Activated T-cell treated with anti-CD3 and anti-CD28 coated beads for 24 hours (primary cell): ENCODE data around the gene HELT.

Experiments used
- DNase-seq: peaks from one replicate; pipeline ENCODE4 v3.0.0-alpha.2; 2020; ENCODE audit warnings: low read depth

Gene HELT

DNA sequence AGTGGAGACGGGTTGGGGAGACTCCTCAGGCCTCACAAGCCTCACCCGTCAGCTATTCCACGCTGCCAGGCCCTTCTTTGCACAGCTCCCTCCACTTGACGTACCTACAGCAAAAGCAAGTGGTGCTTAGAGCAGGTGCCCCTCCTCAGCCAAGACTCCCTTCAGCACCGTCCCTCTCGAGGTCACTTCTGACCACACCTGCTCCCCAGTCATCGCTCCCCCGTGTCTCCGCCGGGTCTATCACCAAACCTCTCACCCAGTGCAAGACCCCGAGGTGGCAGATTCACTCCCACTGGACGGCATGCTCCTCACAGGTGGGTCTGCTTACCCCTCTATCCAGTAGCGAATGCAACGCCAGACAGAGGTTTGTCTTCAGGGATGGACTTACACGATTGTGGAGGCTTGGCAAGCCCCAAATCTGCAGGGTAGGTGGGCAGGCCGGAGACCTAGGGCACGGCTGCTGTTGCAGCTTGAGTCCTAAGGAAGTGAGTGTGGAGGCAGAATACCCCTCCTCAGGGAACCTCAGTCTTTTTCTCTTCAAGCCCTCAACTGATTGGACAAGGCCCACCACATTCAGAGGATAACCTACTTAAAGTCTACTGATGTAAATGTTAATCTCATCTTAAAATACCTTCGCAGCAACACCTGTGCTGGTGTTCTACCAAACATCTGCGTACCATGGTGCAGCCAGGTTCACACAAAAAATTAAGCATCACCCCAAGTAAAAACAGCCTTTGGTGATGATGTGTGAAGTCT lies 14.5 kb upstream of the HELT start:
- DNase-seq = no peak

DNA sequence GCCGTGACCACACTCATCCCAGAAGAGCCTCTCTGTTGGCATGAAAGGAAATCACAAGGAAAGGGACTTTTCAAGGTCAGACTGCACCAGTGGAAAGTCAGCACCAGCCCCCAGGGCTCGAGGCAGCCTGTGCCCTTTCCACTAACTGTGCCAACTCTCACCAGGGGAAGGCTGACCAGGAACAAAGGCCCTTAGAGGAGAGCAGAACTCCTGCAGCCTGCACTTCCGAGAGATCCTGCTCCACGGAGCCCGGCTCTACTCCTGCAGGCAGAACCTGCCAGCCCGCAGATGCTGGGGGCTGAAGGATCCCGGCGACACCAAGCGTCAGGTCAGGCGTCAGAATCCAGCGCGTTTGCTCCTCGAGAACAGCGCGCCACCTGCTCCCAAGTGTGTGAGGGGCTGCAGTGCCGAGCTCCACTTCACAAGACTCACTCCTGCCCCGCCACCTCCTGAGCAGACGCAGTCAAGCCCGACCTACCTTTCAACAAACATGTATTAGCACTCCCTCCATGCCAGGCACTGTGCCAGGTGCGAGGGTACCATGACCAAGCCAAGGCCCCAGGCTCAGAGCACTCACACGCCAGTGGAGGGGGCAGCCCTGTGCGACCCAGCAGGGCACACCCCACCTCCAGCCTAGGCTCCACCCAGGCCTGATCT lies 13.6 kb upstream of the HELT start:
- no peak for DNase-seq

DNA sequence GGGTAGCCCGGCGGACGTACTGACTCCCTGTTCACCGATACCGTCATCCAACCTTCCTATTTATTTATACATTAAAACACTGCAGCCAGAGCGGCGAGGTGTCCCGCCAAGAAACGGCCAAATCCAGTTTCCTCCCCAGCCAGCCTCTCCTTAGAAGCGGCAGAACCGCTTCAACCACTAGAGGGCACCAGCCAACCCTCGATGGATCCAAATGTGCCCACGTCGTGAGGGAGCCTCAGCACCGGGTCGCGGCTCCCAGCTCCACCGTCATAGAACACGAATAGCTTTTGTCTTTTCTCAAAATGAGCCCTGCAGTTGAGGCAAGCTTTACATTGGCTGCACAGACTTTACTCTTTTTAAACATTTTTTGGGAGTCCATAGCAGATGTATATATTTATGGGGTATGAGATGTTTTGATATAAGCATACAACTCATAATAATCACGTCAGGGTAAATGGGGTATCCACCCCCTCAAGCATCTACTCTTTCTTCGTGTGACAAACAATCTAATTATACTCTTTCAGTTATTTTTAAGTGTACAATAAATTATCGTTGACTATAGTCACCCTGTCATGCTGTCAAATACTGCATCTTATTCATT lies 13.0 kb upstream of the HELT start:
- peak; percentile 76 for DNase-seq

DNA sequence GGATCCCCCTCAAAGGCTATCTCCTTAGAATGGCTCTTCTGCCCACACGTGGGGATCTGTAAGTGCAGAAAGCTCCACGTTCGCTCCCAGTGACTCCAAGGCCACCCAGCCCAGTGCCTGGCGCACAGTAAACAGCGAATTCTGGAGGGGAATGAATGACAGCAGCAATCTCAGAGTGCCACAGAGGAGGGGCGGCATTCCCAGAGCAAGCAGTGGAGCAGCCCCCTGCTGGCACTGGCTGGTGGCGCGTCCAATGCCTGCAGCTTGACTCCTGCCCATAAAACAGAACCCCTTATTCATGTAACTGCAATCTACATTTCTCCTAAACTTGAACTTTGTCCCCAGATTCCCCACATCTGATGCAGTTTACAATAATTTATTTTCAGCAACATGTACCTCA lies 6.9 kb upstream of the HELT start:
- no peak for DNase-seq

DNA sequence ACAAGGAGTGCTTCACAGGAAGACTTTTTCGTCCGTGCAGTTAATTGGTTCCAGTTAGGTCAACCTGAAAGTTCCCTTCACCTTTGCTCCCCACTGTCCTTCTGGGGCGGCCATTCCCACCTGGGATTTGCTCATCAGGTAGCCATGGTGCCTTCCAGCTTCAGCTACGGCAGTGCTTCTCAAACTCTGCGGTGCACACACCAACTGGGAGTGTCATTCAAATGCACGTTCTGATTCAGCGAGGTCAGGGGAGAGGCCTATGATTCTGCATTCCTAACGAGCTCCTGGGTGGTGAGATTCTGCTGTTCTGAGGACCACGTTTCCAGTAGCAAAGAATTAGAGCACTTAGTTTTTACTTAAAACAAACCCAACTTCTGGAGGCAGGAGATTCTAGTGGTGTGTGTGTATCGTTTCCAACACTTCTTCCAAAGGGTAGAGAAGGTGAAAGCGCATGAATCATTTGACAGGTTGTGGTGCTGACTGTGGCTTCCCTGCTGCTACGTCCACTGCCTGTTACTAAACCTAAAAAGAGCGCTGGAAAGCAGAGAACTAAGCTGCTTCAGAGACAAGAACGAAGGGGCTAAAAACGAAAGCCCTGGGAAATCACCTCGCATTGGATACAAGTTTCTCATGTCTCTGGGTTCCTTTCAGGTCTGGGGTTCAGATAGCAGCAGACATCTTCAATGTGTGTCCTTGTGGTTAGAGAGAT lies 4.7 kb upstream of the HELT start:
- DNase-seq = no peak

DNA sequence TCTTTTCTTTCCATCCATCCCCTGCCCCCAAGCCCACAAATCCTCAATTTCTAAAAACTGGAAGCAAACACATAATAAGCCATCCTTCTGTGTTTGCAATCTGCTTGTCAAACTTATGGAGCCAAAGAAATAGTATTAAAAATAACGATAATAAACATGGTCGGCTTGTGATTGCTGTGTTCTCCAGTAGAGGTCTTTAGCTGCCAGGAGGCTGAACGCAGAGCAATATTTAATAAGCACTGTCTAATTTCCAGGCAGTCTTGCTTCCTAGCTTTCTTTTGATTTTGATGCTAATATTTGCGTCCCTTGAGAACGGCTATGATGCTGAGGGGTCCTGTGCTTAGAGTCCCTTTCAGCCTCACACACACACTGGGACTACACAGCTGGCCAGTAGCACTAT lies 3.2 kb upstream of the HELT start:
- DNase-seq = no peak

DNA sequence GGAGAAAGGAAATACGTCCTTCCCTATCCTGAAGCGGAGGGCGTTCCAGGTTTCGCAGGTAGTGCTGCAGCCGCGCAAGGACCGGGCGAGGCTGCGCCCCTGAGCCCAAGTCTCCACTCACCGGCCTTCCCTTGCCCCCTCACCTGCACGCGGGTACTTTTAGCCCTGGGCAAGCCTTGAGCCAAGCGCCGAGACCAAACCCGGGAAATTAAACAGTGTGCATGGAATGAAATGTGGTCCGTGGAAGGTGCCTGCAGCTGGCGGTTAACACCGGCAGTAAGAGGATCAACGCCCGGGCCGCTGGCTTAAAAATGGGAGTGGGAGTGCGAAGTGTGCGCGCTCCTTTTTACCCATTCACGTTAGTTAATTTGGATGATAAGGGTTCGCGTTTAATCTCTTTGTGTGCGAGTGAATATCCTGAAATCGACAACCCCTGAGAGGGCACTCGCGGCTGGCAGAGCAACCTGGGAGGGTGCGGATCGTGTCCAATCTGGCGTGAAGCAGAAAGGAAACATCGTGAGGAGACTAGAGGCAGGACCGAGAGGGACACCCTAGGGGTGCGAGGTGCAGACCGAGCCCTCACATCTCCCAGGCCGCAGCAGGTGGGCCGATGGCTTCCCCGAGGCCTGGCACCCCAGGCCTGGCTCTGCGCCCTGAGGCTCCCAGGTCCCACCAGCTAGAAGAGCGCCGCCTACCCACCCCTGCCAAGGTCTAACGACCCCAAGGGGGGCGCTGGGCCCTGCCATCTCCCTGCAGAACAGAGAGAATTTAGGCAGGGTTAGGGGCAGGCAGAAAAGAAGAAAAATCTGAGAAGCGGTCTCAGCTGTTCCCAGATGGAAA lies 2.0 kb upstream of the HELT start:
- no peak for DNase-seq

DNA sequence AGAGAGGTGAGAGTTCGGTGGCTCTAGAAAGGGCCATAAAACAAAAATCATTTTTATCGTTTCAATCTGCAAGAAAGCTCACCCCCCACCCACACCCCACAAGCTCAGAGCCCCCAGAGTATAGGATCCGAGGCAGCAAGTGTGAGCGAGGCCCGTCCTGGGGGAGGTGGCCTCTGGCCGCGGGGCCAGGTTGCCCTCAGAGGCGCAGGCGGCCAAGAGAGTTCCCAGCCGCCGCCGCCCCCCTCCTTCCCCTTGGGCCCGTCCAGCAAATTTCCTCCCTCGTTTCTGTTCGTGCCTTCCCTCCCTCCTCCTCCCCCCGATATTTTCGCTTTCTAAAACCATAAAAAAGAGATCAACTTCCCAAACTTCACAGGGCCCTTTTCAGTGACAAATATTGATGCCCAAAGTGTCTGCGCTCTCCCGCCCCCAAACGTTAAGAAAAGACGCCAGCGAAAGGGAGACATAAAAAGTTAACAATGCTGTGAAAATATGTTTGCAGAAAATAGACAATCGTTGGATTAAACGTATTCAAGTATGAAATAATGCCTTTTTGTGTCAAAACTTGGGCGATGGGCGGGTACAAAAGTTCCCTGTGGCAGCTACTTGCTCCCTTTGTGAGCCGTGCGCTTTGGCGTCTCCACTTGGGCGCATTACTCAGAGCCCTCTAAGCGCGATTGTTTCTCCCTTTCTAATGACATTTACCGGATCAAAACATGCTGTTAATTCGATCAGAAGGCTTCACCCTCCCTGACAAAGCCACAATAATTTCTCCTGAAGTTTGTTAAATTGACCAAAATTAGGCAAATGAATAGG lies 1.1 kb upstream of the HELT start:
- no peak for DNase-seq

DNA sequence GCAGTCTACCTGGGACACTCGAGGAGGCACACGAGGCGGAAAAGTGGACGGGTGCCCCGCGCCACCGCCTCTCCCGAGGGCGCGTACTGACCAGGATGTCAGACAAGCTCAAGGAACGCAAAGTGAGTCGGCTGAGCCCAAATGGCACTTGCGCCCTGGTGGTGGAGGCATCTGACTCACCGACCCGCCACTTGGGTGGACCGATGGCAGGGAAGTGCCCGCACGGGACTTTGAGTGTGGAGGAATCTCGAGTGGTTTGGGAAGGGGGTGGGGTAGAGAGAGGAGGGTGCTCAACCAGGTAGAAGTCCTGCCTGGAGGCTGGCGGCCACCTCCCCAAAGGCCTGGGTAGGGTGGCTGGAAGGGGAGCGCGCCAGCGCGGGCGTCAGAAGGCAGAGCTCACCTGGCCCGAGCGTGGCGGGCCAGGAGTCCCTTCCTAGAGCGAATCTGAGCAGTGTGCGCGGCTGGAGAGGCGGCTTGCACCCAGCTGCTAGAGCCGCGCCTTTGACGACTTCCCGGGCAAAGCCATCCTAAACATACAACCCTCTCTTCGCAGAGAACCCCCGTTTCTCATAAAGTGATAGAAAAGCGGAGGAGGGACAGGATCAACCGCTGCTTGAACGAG lies 655 bp downstream of the HELT start:
- no peak for DNase-seq

DNA sequence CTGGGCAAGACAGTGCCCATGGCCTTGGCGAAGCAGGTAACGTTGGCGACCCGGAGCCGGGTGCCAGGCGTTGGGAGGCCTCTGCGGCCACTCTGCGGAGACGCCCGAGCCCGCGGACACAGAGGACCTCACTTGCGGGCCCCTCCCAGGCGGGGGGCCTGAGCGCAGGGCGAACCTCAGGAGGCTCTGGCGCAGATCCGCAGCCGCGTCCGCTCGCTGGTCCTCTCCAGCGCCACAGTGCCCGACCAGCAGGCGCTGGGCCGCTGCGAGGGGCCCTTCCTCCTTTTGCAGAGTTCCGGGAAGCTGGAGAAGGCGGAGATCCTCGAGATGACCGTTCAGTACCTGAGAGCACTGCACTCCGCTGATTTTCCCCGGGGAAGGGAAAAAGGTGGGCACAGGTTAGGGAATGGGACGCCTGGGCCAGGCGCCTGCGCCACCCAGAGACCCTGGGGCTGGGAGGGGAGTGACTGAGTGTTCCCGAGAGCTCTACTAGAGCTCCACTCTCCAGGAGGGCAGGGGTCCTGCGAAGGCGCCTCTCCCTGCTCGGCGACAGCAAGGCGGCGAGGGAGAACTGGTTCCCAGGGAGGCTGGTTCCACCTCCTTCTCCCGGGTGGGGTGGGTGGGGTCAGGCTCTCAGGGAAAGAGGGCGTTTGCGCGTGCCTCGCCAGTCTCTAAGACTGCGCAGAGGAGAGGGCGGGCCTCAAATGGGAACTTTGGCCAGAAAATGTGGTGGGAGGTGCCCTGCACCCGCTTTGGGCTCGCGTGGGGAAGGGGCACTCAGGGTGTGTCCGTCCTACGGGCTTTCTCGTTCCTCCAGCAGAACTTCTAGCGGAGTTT lies 1.4 kb downstream of the HELT start:
- no peak for DNase-seq

DNA sequence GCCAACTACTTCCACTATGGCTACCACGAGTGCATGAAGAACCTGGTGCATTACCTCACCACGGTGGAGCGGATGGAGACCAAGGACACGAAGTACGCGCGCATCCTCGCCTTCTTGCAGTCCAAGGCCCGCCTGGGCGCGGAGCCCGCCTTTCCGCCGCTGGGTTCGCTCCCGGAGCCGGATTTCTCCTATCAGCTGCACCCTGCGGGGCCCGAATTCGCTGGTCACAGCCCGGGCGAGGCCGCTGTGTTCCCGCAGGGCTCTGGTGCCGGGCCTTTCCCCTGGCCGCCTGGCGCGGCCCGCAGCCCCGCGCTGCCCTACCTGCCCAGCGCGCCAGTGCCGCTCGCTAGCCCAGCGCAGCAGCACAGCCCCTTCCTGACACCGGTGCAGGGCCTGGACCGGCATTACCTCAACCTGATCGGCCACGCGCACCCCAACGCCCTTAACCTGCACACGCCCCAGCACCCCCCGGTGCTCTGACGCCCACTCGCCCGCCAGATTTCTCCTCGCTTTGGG lies 2.1 kb downstream of the HELT start:
- no peak for DNase-seq

DNA sequence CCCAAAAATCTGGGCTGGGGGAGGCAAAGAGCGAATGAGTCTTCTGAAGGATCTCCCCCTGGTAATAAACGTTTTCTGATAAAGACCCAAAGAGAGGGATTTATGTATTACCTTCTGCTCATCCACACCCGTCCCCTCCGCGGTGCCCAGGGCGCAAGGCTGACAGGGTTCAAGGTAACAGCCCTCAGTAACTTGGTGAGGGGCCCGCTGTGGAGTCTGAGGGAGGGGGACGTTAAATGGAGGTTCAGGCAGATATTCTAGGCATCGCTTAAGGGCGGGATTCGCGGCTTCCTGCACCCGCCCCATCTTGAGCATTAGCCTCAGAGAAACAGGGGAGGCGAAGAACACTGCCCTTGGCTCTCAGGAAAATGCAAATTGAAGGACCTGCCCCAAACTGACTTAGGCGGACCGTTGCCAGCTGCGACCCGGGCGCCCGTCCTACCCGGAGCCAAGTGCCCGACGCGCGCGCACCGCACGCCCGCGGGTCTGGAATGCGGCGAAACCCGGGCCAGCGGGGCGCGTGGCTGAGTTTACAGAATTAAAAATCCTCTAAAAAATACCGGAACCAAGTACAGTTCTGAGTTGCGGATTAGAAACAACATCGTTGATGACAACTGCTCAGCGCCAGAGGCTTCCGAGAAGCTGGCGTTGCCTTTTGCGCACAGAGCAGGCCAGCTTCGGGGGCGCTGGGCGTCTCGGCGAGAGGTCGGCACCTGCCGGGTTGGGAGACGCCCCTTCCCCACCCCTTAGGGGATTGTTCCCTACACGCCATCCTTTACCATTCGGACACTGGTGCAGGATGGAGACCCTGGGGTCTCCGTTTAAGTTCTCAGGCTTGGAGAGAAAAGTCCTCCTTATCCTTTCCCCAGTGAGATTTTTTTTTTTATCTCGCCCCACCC lies 2.8 kb downstream of the HELT start:
- no peak for DNase-seq

DNA sequence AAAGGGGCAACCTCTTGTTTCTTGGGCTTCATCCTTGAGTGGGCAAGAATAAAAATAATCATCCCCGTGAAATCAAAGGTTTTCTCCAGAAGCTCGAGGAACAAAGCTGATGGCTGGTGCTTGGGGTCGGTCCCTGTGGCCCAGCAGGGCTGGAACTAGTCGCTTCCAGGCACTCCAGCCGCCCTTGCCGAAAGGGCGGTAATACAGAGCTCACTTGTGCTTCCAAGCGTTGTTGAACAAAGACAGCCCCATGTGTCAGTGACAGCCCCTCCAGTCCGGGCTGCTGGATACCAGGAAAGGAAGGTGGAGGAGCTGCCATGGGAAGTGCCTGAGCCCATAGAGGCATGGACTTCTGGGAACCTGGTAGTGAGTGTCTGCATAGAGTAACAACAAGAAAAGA lies 5.2 kb downstream of the HELT start:
- DNase-seq = no peak

DNA sequence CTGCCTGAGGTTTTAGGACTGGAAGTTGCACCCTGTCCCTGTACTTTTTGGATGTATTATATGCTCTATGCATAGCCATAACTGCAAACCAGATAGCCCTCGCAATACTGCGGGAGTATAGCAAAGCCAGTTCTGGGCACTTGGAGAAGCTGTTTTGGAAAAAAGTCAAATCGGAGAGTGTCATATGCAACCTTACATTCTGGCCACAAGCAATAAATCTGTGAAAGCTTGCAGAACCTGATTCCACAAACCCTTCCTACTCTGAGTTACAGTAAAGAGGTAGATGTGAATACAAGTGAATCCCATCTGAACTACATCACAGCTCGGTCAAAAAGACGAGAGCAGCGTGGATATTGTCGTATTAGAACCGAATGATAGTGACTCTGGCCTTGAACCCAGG lies 10.3 kb downstream of the HELT start:
- DNase-seq = no peak

DNA sequence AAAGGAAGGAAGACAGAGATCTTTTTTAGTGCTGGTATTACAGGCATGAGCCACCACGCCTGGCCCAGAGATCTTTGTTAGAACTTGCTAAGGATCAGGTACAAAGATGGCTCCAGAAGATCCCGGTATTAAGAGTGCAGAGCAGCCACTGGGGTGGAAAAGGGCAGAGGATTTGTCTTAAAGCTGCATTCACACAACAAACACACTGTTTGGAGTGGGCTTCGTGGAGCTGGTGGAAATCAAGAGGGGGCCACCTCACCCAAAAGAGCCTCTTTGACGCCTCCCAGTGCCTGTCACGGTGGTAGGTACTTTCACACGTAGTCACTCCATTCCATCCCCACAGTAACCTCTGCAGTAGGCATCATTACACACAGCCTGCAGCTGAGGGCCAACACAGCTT lies 13.3 kb downstream of the HELT start:
- no peak for DNase-seq

DNA sequence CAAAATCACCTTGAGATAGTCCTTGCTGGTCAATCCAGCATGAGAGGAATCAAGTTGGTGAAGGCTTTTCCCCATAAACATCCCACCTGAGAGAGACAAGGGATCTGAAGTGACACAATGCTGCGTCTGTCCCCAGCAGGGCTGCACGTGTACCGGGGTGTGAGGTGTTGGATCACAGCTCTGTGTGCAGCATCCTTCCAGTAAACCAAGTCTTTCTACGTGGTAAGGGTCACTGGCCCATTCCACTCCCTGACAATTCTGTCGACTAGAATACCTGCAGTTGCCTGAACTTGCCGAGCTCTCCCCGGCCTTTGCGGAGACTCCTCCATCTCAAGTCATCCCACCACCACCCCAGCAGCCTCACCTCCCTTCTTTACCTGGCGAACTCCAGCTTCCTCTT lies 14.8 kb downstream of the HELT start:
- no peak for DNase-seq

DNA sequence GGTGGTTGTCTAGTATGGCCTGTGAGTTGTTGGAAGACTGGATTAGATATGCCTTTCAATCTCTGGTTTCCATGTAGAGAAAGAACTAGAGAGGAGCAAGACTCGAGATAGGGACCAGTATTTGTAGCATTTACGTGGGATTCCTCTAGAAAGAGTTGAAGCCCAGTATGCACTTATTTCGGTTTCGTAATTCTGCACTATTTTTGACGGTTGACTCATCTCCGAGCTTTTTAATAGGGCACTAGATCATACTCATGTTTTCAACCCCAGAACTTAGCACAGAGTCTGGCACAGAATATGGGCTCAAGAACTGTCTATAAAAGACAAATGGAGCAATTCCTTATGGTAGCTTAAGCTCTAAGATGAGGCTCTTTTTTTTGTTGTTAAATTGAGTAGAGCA lies 15.7 kb downstream of the HELT start:
- DNase-seq = no peak

DNA sequence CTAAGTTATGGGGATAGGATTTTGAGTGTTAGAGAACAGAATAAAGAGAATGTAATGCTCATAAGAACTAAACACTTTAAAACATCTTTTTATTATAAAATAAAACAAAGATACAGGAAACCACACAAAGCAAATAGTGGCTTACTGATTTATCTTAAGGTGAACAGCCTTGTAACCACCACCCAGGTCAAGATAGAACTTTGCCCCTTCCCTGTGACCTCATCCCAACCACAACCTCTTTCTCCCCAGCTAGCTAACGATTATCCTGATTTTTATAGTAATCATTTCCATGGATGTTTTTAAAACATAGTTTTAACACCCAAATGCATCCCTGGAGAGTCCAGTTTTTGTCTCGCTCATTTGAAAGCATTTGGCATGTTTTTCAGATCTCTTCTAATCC lies 17.0 kb downstream of the HELT start:
- no peak for DNase-seq

DNA sequence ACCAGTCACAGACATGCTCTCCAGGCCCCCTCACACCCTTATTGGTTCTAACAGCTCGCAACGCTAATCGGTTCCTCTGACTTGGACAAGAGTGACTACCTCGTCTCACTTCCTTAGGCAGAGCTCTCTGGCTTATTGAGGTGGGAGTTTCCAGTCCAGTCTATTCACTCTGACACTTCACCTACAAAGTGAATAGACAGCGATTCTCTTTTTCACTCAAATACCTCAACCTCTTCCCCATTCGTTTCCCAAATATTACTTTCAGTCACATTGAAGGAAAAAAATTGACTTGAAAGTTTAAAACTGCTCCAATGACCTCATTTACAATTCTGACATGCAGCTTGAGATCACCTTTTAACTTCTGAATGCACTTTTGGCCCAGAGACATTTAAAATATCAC lies 17.7 kb downstream of the HELT start:
- DNase-seq = no peak
